Measurements from ENCODE around the gene C1QTNF9. TPM values are rescaled to one million over a fixed set of nuclear protein-coding genes. Genes with fewer than 3 reads are reported as not detected.

Gene C1QTNF9
- polyA plus RNA-seq, 1 experiment = not detected

DNA sequence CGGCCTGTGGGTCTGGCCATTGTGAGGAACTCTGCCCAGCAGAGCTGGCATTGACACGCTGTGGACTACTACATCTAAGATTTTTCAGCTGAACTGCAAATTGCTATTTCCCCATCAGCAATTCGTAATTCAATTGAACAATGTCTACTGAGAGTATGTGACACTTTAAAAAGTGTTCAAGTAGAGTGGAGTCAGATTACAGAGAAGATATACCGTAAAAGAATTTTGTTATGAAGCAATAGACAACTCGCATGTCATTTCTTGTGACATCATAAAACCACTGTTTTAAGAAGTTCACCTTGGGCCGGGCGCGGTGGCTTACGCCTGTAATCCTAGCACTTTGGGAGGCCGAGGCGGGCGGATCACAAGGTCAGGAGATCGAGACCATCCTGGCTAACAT lies 32.5 kb upstream of the C1QTNF9 start:
- Histone ChIP-seq H3K4me3 (ENCODE audit: low read depth, low read length) (no peak overlapping the region), H3K27me3 (ENCODE audit: control insufficient read depth, insufficient read depth, low read length) (no peaks in the 10 kb centered on the region), H3K36me3 (ENCODE audit: control insufficient read depth, insufficient read depth, low read length) (no peaks in the 10 kb centered on the region)
- TF ChIP-seq CTCF (IDR thresholded peaks at IDR 0.05; ENCODE audit: insufficient read depth, low read depth, low read length) = no peak
- CTCF ChIA-PET = no interaction called here
- no peak for DNase-seq (ENCODE audit: low read depth)
- POLR2A ChIA-PET = no interaction called here

DNA sequence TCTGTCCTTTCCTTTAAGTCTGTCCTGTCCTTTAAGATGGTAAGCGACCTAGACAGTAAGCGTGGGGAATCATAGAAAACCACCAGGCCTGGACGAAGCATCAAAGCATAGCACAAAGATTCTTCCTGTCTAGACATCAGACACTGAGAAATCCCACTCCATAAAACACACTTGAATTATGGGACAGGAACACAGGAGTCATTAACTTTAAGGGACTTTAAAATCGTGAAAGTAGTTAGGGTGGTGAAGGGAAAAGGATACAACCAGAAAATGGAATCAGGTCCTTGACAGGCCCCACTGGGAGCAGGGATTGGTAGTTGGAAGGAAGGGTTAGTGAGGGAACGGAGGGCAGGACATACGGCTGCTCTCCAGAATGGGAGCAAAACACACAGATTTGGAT lies 31.6 kb upstream of the C1QTNF9 start:
- ChIA-PET CTCF (no interaction called here), POLR2A (no interaction called here)
- DNase-seq (ENCODE audit: low read depth) = no peak
- Histone ChIP-seq H3K36me3 (ENCODE audit: control insufficient read depth, insufficient read depth, low read length) (no peaks in the 10 kb centered on the region), H3K4me3 (ENCODE audit: low read depth, low read length) (no peak overlapping the region), H3K27me3 (ENCODE audit: control insufficient read depth, insufficient read depth, low read length) (no peaks in the 10 kb centered on the region)
- TF ChIP-seq CTCF (IDR thresholded peaks at IDR 0.05; ENCODE audit: insufficient read depth, low read depth, low read length) = no peak

- Histone ChIP-seq H3K27me3 (ENCODE audit: control insufficient read depth, insufficient read depth, low read length) (no peaks in the 10 kb centered on the region), H3K4me3 (ENCODE audit: low read depth, low read length) (no peak overlapping the region), H3K36me3 (ENCODE audit: control insufficient read depth, insufficient read depth, low read length) (no peaks in the 10 kb centered on the region)
- no peak for DNase-seq (ENCODE audit: low read depth)
- TF ChIP-seq CTCF (IDR thresholded peaks at IDR 0.05; ENCODE audit: insufficient read depth, low read depth, low read length) = no peak
- POLR2A ChIA-PET = no interaction called here
- CTCF ChIA-PET = no interaction called here
These were observed 29.9 kb upstream of the C1QTNF9 start for GRCh38 chr13:24279327-24280110.

GRCh38 chr13:24280720-24281119 lies 28.7 kb upstream of the C1QTNF9 start:
- POLR2A ChIA-PET = no interaction called here
- DNase-seq (ENCODE audit: low read depth) = no peak
- no peaks in the 10 kb centered on the region for H3K36me3 ChIP-seq (ENCODE audit: control insufficient read depth, insufficient read depth, low read length)
- H3K27me3 ChIP-seq (ENCODE audit: control insufficient read depth, insufficient read depth, low read length) = no peaks in the 10 kb centered on the region
- CTCF ChIA-PET = no interaction called here
- H3K4me3 ChIP-seq (ENCODE audit: low read depth, low read length) = no peak overlapping the region
- TF ChIP-seq CTCF (IDR thresholded peaks at IDR 0.05; ENCODE audit: insufficient read depth, low read depth, low read length) = no peak

DNA sequence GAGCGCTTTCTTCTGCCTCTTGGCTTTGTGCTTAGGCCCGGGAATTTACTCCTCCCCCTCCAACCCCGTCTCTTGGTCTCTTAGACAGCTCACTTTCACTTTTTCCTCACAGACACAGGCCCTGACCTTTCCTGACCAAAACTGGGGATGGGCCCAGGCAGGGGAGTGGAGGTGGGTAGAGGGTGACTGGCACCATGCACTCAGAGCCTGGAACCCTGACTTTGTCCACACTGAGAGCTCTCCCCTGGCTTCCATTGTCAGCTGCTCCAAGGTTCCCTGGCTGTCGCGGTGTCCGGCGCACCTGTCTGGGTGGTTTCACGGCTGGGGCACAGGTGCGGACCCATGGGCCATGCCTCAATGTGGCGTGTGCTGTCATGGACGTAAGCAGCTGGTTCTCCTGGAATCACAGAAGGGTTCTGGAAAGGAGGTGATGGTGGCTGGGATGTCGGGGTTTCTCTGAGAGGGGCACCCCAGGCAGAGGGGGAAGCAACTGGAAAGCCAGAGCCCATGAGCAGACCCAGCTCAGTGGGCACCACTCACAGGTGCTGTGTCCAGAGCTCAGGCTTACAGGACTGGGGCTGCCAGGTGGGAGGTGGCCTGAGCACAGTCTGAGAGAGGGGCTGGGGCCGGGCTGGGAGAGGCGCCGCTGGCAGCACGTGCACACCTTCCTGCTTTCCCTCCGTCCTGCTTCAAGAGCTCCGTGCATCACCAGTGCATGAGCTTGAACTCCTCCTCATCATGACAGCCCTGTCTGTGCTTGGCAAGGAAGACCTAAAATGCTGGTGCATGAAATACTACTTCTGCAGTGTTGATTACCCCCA lies 28.0 kb upstream of the C1QTNF9 start:
- no peak for TF ChIP-seq CTCF (IDR thresholded peaks at IDR 0.05; ENCODE audit: insufficient read depth, low read depth, low read length)
- no peak for DNase-seq (ENCODE audit: low read depth)
- no peak overlapping the region for H3K4me3 ChIP-seq (ENCODE audit: low read depth, low read length)
- POLR2A ChIA-PET = no interaction called here
- CTCF ChIA-PET = no interaction called here
- no peaks in the 10 kb centered on the region for H3K36me3 ChIP-seq (ENCODE audit: control insufficient read depth, insufficient read depth, low read length)
- no peaks in the 10 kb centered on the region for H3K27me3 ChIP-seq (ENCODE audit: control insufficient read depth, insufficient read depth, low read length)
